ENCODE data around the gene TAF11L14.

- TF ChIP-seq EZH2 (IDR thresholded peaks at IDR 0.05; ENCODE audit: low read depth, unreplicated experiment), result no peak
- TF ChIP-seq, protein P1, sequence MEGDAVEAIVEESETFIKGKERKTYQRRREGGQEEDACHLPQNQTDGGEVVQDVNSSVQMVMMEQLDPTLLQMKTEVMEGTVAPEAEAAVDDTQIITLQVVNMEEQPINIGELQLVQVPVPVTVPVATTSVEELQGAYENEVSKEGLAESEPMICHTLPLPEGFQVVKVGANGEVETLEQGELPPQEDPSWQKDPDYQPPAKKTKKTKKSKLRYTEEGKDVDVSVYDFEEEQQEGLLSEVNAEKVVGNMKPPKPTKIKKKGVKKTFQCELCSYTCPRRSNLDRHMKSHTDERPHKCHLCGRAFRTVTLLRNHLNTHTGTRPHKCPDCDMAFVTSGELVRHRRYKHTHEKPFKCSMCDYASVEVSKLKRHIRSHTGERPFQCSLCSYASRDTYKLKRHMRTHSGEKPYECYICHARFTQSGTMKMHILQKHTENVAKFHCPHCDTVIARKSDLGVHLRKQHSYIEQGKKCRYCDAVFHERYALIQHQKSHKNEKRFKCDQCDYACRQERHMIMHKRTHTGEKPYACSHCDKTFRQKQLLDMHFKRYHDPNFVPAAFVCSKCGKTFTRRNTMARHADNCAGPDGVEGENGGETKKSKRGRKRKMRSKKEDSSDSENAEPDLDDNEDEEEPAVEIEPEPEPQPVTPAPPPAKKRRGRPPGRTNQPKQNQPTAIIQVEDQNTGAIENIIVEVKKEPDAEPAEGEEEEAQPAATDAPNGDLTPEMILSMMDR (conservative IDR thresholded peaks at IDR 0.05; ENCODE audit: low read depth in 2 of 2), result no peak
- TF ChIP-seq STAT1 (IDR thresholded peaks at IDR 0.05; ENCODE audit: unreplicated experiment), result no peak
- TF ChIP-seq EZH2phosphoT487 (IDR thresholded peaks at IDR 0.05; ENCODE audit: unreplicated experiment), result no peak
- TF ChIP-seq POLR2AphosphoS5 (IDR thresholded peaks at IDR 0.05; ENCODE audit: low read depth), result no peak
- TF ChIP-seq ZNF462 (CRISPR knock-in tag; IDR thresholded peaks at IDR 0.05), result no peak
- no peak for TF ChIP-seq JUNB (IDR thresholded peaks at IDR 0.05; ENCODE audit: unreplicated experiment)
- TF ChIP-seq, protein P2, sequence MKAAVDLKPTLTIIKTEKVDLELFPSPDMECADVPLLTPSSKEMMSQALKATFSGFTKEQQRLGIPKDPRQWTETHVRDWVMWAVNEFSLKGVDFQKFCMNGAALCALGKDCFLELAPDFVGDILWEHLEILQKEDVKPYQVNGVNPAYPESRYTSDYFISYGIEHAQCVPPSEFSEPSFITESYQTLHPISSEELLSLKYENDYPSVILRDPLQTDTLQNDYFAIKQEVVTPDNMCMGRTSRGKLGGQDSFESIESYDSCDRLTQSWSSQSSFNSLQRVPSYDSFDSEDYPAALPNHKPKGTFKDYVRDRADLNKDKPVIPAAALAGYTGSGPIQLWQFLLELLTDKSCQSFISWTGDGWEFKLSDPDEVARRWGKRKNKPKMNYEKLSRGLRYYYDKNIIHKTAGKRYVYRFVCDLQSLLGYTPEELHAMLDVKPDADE (IDR thresholded peaks at IDR 0.05), result no peak
- TF ChIP-seq, protein P3, sequence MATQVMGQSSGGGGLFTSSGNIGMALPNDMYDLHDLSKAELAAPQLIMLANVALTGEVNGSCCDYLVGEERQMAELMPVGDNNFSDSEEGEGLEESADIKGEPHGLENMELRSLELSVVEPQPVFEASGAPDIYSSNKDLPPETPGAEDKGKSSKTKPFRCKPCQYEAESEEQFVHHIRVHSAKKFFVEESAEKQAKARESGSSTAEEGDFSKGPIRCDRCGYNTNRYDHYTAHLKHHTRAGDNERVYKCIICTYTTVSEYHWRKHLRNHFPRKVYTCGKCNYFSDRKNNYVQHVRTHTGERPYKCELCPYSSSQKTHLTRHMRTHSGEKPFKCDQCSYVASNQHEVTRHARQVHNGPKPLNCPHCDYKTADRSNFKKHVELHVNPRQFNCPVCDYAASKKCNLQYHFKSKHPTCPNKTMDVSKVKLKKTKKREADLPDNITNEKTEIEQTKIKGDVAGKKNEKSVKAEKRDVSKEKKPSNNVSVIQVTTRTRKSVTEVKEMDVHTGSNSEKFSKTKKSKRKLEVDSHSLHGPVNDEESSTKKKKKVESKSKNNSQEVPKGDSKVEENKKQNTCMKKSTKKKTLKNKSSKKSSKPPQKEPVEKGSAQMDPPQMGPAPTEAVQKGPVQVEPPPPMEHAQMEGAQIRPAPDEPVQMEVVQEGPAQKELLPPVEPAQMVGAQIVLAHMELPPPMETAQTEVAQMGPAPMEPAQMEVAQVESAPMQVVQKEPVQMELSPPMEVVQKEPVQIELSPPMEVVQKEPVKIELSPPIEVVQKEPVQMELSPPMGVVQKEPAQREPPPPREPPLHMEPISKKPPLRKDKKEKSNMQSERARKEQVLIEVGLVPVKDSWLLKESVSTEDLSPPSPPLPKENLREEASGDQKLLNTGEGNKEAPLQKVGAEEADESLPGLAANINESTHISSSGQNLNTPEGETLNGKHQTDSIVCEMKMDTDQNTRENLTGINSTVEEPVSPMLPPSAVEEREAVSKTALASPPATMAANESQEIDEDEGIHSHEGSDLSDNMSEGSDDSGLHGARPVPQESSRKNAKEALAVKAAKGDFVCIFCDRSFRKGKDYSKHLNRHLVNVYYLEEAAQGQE (IDR thresholded peaks at IDR 0.05; ENCODE audit: unreplicated experiment), result no peak
- TF ChIP-seq CREB1 (CRISPR knock-in tag; IDR thresholded peaks at IDR 0.05; ENCODE audit: low read depth), result no peak
- no peak for TF ChIP-seq ZNF114 (CRISPR knock-in tag; IDR thresholded peaks at IDR 0.05)
Measured at GRCh38 chr5:17619354-17619753, 14.9 kb upstream of the TAF11L14 start.
